ENCODE data around the gene MAP3K19. TPM values are rescaled to one million over a fixed set of nuclear protein-coding genes. Genes with fewer than 3 reads are reported as not detected.

MAP3K19 gene
- total and polyA plus RNA-seq, 2 experiments from 2014 or later = not detected

DNA sequence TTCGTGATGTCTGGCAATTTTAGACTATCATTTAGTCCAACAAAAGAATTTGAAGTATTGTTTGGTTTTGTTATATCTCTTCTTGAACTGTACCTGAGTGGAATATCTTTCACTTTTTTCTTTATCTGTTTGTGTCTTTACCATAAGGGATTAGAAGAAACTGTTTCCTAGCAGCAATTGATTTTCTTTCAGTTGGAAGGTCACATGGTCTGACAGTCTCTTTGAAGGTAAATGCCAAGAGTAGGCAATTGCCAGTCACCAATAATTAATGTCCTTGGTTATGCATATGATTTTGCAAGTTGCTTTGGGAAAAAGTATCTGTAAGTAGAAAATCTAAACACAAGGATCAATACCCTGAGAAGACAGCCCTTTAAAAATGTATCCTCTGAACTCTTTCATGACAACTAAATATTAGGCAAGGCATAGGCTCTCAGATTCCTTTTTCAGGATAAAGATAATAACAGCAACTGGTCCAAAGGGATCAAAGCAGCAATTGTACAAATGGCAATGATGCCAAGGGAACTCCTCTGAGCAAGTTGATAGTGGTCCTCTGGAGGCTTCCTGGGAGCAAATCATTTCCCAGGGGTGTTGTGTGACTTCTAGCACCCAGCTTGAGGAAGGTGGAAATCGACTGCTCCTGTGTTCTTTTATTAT lies 17.6 kb downstream of the MAP3K19 start:
- peaks cover 9% of the 10 kb centered on the region for H3K36me3 Mint-ChIP-seq (ENCODE audit: low read depth)
- H3K27me3 ChIP-seq (ENCODE audit: insufficient read depth) = no peaks in the 10 kb centered on the region
- no peak for ATAC-seq
- no peaks in the 10 kb centered on the region for H4K20me1 ChIP-seq (replicated peaks; ENCODE audit: insufficient read depth)
- peaks cover 6% of the 10 kb centered on the region for H3K27me3 Mint-ChIP-seq (ENCODE audit: insufficient read depth, low read depth, poor library complexity)
- H3K4me3 Mint-ChIP-seq = no peak overlapping the region
- H3K27ac Mint-ChIP-seq = no peak overlapping the region
- H3K9me2 ChIP-seq (ENCODE audit: insufficient read depth) = 0 out of 2 replicates have a peak, but pooled peaks cover 3% of the 10 kb centered on the region
- H3K27ac ChIP-seq (ENCODE audit: low read depth) = no peak overlapping the region
- H3K9me3 Mint-ChIP-seq = peaks cover 11% of the 10 kb centered on the region
- no peaks in the 10 kb centered on the region for H3K36me3 ChIP-seq (ENCODE audit: insufficient read depth)
- H3K4me3 ChIP-seq = no peak overlapping the region
- TF ChIP-seq POLR2AphosphoS5 (IDR thresholded peaks at IDR 0.05; ENCODE audit: low read depth) (no peak), CREB1 (CRISPR knock-in tag; IDR thresholded peaks at IDR 0.05; ENCODE audit: low read depth) (no peak), EZH2 (IDR thresholded peaks at IDR 0.05; ENCODE audit: low read depth, unreplicated experiment) (no peak), JUNB (IDR thresholded peaks at IDR 0.05; ENCODE audit: unreplicated experiment) (no peak), ZNF331 (CRISPR knock-in tag; IDR thresholded peaks at IDR 0.05; ENCODE audit: low read depth) (no peak), NANOG (IDR thresholded peaks at IDR 0.05; ENCODE audit: borderline replicate concordance) (no peak)
- TF ChIP-seq, protein P1, sequence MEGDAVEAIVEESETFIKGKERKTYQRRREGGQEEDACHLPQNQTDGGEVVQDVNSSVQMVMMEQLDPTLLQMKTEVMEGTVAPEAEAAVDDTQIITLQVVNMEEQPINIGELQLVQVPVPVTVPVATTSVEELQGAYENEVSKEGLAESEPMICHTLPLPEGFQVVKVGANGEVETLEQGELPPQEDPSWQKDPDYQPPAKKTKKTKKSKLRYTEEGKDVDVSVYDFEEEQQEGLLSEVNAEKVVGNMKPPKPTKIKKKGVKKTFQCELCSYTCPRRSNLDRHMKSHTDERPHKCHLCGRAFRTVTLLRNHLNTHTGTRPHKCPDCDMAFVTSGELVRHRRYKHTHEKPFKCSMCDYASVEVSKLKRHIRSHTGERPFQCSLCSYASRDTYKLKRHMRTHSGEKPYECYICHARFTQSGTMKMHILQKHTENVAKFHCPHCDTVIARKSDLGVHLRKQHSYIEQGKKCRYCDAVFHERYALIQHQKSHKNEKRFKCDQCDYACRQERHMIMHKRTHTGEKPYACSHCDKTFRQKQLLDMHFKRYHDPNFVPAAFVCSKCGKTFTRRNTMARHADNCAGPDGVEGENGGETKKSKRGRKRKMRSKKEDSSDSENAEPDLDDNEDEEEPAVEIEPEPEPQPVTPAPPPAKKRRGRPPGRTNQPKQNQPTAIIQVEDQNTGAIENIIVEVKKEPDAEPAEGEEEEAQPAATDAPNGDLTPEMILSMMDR (conservative IDR thresholded peaks at IDR 0.05; ENCODE audit: low read depth in 2 of 2) = no peak
- TF ChIP-seq, protein P2, sequence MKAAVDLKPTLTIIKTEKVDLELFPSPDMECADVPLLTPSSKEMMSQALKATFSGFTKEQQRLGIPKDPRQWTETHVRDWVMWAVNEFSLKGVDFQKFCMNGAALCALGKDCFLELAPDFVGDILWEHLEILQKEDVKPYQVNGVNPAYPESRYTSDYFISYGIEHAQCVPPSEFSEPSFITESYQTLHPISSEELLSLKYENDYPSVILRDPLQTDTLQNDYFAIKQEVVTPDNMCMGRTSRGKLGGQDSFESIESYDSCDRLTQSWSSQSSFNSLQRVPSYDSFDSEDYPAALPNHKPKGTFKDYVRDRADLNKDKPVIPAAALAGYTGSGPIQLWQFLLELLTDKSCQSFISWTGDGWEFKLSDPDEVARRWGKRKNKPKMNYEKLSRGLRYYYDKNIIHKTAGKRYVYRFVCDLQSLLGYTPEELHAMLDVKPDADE (IDR thresholded peaks at IDR 0.05) = no peak
- TF ChIP-seq, protein P3, sequence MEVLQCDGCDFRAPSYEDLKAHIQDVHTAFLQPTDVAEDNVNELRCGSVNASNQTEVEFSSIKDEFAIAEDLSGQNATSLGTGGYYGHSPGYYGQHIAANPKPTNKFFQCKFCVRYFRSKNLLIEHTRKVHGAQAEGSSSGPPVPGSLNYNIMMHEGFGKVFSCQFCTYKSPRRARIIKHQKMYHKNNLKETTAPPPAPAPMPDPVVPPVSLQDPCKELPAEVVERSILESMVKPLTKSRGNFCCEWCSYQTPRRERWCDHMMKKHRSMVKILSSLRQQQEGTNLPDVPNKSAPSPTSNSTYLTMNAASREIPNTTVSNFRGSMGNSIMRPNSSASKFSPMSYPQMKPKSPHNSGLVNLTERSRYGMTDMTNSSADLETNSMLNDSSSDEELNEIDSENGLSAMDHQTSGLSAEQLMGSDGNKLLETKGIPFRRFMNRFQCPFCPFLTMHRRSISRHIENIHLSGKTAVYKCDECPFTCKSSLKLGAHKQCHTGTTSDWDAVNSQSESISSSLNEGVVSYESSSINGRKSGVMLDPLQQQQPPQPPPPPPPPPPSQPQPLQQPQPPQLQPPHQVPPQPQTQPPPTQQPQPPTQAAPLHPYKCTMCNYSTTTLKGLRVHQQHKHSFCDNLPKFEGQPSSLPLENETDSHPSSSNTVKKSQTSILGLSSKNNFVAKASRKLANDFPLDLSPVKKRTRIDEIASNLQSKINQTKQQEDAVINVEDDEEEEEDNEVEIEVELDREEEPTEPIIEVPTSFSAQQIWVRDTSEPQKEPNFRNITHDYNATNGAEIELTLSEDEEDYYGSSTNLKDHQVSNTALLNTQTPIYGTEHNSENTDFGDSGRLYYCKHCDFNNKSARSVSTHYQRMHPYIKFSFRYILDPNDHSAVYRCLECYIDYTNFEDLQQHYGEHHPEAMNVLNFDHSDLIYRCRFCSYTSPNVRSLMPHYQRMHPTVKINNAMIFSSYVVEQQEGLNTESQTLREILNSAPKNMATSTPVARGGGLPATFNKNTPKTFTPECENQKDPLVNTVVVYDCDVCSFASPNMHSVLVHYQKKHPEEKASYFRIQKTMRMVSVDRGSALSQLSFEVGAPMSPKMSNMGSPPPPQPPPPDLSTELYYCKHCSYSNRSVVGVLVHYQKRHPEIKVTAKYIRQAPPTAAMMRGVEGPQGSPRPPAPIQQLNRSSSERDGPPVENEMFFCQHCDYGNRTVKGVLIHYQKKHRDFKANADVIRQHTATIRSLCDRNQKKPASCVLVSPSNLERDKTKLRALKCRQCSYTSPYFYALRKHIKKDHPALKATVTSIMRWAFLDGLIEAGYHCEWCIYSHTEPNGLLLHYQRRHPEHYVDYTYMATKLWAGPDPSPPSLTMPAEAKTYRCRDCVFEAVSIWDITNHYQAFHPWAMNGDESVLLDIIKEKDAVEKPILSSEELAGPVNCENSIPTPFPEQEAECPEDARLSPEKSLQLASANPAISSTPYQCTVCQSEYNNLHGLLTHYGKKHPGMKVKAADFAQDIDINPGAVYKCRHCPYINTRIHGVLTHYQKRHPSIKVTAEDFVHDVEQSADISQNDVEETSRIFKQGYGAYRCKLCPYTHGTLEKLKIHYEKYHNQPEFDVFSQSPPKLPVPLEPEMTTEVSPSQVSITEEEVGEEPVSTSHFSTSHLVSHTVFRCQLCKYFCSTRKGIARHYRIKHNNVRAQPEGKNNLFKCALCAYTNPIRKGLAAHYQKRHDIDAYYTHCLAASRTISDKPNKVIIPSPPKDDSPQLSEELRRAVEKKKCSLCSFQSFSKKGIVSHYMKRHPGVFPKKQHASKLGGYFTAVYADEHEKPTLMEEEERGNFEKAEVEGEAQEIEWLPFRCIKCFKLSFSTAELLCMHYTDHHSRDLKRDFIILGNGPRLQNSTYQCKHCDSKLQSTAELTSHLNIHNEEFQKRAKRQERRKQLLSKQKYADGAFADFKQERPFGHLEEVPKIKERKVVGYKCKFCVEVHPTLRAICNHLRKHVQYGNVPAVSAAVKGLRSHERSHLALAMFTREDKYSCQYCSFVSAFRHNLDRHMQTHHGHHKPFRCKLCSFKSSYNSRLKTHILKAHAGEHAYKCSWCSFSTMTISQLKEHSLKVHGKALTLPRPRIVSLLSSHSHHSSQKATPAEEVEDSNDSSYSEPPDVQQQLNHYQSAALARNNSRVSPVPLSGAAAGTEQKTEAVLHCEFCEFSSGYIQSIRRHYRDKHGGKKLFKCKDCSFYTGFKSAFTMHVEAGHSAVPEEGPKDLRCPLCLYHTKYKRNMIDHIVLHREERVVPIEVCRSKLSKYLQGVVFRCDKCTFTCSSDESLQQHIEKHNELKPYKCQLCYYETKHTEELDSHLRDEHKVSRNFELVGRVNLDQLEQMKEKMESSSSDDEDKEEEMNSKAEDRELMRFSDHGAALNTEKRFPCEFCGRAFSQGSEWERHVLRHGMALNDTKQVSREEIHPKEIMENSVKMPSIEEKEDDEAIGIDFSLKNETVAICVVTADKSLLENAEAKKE (CRISPR knock-in tag; IDR thresholded peaks at IDR 0.05) = no peak
- TF ChIP-seq, protein P4, sequence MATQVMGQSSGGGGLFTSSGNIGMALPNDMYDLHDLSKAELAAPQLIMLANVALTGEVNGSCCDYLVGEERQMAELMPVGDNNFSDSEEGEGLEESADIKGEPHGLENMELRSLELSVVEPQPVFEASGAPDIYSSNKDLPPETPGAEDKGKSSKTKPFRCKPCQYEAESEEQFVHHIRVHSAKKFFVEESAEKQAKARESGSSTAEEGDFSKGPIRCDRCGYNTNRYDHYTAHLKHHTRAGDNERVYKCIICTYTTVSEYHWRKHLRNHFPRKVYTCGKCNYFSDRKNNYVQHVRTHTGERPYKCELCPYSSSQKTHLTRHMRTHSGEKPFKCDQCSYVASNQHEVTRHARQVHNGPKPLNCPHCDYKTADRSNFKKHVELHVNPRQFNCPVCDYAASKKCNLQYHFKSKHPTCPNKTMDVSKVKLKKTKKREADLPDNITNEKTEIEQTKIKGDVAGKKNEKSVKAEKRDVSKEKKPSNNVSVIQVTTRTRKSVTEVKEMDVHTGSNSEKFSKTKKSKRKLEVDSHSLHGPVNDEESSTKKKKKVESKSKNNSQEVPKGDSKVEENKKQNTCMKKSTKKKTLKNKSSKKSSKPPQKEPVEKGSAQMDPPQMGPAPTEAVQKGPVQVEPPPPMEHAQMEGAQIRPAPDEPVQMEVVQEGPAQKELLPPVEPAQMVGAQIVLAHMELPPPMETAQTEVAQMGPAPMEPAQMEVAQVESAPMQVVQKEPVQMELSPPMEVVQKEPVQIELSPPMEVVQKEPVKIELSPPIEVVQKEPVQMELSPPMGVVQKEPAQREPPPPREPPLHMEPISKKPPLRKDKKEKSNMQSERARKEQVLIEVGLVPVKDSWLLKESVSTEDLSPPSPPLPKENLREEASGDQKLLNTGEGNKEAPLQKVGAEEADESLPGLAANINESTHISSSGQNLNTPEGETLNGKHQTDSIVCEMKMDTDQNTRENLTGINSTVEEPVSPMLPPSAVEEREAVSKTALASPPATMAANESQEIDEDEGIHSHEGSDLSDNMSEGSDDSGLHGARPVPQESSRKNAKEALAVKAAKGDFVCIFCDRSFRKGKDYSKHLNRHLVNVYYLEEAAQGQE (IDR thresholded peaks at IDR 0.05; ENCODE audit: unreplicated experiment) = no peak
- no peak overlapping the region for H3K4me2 ChIP-seq
- H3F3A ChIP-seq (replicated peaks; ENCODE audit: low read depth) = no peaks in the 10 kb centered on the region
- no peaks in the 10 kb centered on the region for H3K4me1 Mint-ChIP-seq
- DNase-seq (ENCODE audit: low spot score) = no peak
- H3K4me1 ChIP-seq (ENCODE audit: insufficient read depth) = no peaks in the 10 kb centered on the region
- no peaks in the 10 kb centered on the region for H3K79me2 ChIP-seq (replicated peaks; ENCODE audit: insufficient read depth)
- H2AFZ ChIP-seq = no peak overlapping the region

All from GM23338 (cell line).